ENCODE measurements around the gene MAEA.
"Not testable (repeated sequence)": the region's sequence is repeated elsewhere in the genome, so short reads cannot be mapped to it uniquely, and the experiment has no call there.

MAEA gene

DNA sequence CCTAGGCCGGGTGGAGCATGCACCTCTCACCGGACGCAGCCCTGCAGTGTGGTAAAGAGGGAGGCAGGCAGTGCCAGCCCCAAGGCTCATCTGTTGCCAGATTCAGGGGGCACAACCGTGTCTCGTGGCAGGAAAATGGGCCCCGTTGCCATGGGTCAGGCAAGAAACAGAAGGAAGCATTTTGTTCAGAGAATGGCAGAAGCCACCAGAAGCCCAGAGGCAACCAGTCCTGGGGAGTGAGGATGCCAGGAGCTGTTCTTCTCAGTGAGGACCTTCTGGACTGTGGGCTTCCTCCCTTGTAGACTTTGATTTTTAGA lies 44.8 kb downstream of the MAEA start:
- DNase-seq (ENCODE audit: low read depth in 2 of 2), result no peak

DNA sequence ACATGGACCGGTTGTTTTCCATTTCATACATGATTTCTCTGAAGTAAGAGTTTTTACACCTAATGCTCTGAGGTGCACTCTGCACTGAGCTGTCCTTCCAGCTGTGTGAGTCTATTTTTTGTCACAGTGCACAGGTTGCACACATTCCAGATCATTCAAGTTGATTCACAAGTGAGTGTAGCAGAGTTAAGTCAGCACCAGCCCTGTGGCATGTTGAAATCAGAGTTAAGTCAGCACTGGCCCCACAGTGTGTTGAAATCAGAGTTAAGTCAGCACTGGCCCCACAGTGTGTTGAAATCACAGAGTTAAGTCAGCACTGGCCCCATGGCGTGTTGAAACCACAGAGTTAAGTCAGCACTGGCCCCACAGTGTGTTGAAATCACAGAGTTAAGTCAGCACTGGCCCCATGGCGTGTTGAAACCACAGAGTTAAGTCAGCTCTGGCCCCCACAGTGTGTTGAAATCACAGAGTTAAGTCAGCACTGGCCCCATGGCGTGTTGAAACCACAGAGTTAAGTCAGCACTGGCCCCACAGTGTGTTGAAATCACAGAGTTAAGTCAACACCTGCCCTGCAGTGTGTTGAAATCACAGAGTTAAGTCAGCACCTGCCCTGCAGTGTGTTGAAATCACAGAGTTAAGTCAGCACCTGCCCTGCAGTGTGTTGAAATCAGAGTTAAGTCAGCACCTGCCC lies 45.6 kb downstream of the MAEA start:
- not testable (repeated sequence) for DNase-seq (ENCODE audit: low read depth in 2 of 2)

DNA sequence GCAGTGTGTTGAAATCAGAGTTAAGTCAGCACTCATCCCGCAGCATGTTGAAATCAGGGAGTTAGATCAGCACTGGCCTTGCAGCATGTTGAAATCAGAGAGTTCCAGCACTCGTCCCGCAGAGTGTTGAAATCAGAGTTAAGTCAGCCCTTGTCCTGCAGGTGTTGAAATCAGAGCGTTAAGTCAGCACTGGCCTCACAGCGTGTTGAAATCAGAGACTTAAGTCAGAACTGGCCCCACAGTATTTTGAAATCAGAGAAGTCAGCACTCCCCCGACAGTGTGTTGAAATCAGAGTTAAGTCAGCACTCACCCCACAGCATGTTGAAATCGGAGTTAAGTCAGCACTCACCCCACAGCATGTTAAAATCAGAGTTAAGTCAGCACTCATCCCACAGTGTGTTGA lies 46.4 kb downstream of the MAEA start:
- no peak for DNase-seq (ENCODE audit: low read depth in 2 of 2)

DNA sequence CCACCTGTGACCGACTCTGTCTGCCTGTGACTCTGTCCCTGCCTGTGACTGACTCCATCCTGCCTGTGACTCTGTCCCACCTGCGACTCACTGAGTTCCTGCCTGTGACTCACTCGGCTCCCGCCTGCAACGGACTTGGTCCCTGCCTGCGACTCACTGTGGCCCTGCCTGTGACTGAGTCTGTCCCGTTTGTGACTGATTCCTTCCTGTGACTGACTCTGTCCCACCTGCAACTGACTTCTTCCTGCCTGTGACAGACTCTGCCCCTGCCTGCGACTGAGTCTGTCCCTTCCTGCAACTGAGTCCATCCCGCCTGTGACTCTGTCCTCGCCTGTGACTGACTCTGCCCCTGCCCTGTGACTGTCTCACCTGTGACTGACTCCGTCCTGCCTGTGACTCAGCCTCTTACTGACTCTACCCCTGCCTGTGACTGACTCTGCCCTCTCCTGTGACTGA lies 47.7 kb downstream of the MAEA start:
- DNase-seq (ENCODE audit: low read depth in 2 of 2), result peak in 1 of 2 donors; percentile 28

DNA sequence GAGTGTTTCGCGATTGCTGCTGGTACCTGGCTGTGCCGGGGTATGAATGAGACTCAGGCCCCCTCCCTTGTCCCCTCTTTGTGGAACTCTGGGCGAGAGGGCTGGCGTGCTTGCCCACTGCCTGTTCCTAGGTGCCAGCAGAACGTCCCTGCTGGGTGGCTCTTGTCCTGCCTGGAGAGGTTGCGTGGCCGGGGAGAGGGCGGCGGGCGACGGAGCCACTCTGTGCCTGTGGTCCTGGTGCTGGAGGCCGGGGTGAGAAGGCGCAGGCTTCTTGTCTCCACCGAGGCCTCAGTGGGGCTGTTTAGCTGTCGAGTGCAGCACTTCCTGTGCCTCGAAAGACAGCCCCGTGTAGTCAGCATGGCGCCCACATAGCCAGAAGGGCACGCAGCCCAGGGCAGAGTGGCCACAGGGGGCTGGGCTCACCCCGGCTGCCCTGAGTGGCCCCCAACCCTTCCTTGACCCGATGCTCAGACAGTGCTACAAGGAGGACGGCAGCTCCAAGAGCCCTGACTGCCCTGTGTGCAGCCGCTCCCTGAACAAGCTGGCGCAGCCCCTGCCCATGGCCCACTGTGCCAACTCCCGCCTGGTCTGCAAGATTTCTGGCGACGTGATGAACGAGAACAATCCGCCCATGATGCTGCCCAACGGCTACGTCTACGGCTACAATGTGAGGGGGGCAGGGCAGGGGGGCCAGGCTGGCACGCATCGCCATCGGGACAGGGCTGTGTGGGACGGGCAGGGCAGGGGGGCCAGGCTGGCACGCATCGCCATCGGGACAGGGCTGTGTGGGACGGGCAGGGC lies 48.5 kb downstream of the MAEA start:
- DNase-seq (ENCODE audit: low read depth in 2 of 2), result no peak

DNA sequence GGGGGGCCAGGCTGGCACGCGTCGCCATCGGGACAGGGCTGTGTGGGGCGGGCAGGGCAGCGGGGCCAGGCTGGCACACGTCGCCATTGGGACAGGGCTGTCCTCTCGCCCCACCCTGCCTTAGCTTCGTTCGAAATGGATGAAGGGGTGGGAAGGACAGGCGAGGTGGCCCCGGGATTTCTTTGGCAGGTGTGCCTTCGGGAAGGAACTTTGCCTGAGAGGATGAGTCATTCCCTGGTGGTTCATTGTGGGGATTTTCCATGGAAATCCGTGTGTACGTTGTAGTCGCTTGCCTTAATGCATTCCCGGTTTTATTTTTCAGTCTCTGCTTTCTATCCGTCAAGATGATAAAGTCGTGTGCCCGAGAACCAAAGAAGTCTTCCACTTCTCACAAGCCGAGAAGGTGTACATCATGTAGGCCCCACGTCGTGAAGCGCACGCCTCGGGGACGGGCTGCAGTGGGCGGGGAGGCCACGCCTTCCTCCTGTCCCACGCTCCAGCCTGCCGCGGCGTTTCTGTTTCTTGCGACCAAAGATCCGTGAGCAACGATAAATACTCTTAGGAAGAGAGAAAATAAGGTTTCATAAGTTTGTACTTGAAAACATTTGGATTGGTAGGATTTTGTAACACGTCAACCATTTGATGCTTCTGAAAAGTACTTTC lies 49.2 kb downstream of the MAEA start:
- no peak for DNase-seq (ENCODE audit: low read depth in 2 of 2)

DNA sequence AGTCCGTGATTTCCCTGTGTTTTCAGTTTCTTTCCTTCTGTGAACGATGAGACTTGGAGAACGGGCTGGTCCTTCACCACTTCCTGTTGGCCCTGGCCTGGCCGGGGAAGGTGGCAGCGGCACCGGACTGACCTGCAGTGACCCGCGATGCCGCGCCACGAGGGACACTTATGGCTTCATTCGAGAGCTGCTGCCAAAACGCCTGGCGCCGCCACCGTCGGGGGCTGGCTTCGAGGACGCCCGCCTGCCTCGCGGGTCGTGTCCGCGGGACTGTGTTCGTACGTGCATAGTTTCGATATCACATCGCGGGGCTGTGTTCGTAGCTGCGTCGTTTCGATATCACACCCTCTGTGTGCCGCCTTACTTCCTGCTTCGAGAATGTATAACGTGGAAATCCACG lies 49.8 kb downstream of the MAEA start:
- DNase-seq (ENCODE audit: low read depth in 2 of 2), result no peak

DNA sequence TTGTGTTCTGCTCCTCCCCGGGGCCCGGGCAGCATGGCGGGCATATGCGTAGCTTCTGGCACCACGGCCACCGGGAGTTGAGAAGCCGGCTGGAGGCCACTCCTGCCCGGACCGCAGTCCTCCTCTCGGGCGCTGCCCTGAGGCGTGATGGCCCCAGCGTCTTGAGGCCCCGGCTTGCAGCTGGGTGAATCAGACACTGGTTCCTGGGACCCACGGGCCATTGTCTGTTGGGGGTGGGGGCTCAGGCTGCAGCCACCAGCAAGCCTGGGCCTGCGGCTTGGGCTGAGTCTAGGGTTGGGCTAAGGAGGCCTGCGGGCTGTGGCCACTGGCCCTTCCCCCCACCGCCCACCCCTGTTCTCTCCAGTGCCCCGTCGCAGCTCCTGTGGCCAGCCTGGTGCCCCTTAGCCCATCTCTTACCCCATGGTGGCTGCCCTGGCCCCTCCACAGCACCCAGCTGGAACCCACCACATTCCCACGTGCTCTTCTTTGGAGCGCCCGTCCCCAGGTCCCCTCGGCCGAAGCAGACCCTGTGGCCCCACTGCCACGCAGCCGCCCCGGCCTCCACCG lies 50.6 kb downstream of the MAEA start:
- DNase-seq (ENCODE audit: low read depth in 2 of 2), result no peak

DNA sequence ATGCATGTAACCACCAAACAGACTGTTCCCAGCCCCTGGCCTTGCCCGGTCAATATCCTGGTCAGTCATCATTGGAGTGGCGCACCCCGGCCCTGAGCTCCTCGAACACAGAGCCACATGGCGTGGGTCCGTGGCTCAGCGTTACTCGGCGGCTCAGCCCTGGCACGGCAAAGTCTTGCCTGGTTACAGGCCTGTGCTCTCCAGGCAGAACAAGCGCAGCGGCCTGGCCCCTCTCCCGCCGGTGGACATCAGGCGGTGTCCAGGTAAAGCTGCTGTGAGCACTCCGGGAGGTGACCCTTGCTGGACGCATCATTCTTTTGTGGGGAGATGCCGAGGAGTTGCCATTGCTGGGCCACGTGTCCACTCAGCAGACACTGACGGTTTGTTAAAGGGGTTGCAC lies 51.2 kb downstream of the MAEA start:
- DNase-seq (ENCODE audit: low read depth in 2 of 2), result no peak

DNA sequence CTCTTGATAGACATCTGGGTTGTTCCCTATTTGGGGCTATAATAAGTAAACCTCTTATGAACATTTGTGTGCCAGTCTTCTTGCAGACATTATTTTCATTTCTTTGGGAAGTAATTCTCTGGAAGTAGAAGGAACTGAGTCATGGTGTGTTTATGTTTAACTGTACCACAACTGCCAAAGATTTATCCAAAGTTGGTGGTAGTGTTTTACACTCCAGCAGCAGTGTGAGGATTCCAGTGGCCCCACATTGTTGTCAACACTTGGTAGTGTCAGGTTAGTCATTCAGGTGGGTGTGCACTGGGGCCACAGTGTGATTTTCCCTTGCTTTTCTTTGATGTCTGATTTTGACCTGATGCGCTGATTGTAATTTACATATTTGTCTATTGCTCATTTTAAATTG lies 52.3 kb downstream of the MAEA start:
- no peak for DNase-seq (ENCODE audit: low read depth in 2 of 2)

DNA sequence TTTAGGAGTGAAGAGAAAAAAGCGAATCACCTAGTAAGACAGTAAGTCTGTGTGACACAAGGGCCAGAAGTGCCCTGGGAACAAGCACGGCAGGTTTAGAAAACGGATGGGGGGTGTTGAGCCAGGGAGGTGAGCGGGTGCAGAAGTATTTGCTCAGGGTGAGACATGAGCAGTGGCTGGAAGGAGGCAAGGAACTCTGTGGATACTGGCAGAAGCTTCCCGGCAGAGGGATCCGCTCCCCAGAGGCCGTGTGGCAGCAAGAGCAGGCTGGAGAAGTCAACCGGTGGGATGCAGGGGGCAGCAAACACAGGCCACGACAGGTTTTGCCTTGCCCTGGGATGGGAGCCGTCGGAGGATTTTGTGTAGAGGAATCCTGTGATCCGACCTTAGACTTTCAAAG lies 55.0 kb downstream of the MAEA start:
- DNase-seq (ENCODE audit: low read depth in 2 of 2), result no peak

DNA sequence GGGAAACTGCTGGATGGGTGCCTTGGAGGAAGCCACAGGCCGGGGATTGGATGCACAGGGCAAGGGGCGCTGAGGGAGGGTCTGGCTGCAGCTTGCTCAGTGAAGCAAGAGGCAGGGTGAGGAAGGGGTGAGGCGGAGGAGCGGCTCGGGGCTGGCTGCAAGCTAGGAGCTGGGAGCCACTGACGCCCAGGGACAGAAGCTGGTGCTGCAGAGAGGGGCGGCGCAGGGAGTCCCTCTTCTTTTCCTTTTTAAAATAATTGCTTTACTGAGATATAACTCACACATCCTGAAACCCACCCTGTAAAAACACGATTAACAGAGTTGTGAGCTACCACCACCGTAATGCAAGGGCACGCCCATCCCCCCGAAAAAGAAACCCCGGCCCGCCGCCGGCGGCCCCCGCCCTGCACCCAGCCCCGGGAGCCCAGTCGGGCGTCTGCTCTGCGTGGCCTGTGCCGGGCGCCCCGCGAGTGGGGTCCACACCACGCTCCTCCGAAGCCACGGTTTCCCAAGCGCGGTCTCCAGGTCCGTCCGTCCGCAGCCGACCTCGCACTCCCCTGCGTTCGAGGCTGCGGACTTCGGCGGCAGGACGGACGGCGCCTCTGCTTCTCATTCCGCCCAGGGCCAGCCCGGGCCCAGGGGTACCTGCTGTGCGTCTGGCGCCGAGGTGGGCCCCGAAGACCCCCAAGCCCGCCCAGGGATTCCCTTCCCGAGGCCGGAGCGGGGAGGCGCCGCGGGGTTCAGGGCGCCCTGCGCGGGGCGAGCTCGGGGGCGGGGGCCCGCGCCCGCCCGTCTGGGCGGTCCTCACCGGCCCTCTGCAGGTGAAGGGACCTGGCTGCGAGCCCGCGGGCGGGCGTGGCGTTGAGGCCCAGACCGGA lies 56.5 kb downstream of the MAEA start:
- DNase-seq (ENCODE audit: low read depth in 2 of 2), result no peak

DNA sequence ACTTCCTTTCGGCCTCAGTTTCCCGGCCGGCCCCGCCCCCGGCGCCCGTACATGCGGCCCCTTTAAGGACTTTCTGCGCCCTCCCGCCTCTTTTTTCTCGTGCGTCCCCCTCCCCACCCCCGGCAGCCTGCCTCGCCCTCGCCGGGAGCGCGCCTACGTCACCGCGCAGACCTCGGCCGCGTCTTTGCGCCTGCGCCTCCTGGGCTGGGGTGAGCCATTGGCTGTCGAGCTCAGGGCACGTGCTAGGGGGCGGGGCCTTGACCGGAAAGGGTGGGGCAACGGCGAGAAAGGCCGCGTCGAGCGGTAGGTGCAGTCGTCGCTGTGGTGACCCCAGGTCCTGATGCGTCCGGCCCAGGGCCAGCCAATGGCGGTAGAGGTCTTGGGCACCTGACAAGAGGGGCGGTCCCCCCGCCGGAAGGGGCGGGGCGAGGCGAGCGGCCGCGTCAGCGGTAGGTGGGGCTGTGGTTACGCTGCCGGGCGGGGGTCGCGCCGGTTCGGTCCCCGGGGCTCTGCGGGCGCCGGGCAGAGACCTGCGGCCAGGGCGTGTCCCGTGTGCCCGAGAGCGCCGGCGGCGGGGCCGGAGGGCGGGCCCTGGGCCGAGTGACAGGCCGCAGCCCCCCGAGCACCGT lies 57.2 kb downstream of the MAEA start, which contains the start of gene UVSSA:
TSS of gene UVSSA (plus strand) at position 428 of the 629 bp plus-strand sequence. CDS start 884 bp downstream, outside the sequence.
- DNase-seq (ENCODE audit: low read depth in 2 of 2), result peak; percentile 99 to 100

DNA sequence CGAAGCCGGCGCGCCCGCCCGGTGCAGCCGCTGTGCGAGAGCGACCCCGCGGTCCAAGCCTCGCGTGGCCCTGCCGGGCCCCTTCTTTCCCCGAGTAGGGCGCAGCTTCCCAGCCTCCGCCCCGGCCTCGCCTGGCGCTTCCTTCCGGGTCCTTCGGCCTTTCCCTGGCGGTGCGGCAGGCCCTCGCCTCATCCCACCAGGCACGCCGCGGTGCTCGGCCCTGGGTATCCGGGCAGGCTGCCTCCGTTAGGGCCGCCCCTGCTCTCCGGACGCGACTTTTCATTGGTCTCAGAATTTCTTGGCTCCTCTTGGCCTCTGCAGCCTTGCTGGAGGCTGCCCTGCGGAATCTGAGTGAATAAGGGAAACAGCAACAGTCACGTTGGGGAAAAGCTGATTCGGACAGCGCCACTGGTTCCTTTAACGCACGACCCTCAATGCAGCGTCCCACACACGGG lies 57.7 kb downstream of the MAEA start:
- peak in 1 of 2 donors; percentile 9 for DNase-seq (ENCODE audit: low read depth in 2 of 2)

DNA sequence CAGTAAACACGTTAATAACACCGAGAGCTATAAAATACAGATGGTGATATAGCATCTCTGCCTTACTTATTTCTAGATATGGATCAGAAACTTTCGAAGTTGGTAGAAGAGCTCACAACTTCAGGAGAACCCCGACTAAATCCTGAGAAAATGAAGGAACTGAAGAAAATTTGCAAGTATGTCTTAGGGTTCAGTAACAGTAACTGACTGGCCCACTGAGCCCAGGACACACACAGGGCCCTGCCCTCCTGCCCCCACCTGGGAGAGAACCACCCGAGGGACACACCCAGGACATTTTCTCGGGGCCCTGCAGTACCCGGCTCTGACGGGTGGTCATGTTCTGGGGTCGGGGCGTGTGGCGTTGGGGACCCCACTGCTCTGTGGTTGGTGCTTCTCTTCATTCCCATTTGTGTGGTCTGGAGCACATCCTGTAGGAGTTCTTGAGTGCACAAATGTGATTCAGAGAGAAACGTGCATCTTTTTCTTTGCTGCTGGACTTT lies 58.4 kb downstream of the MAEA start:
- no peak for DNase-seq (ENCODE audit: low read depth in 2 of 2)

DNA sequence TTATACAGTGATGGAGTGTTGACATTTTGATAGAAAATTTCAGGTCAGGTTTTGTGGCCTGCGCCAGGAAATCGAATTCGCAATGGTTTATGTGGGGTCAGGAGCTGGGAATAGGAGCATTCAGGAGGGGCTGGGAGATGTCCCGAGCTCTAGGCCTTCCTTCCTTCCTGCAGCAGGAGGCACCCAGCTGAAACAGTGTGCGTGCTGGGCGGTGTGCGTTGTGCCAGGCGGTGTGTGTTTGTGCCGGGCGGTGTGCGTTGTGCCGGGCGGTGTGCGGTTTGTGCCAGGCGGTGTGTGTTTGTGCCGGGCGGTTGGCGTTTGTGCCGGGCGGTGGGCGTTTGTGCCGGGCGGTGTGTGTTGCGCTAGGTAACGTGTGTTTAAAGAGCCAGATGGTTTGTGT lies 59.1 kb downstream of the MAEA start:
- DNase-seq (ENCODE audit: low read depth in 2 of 2), result no peak

DNA sequence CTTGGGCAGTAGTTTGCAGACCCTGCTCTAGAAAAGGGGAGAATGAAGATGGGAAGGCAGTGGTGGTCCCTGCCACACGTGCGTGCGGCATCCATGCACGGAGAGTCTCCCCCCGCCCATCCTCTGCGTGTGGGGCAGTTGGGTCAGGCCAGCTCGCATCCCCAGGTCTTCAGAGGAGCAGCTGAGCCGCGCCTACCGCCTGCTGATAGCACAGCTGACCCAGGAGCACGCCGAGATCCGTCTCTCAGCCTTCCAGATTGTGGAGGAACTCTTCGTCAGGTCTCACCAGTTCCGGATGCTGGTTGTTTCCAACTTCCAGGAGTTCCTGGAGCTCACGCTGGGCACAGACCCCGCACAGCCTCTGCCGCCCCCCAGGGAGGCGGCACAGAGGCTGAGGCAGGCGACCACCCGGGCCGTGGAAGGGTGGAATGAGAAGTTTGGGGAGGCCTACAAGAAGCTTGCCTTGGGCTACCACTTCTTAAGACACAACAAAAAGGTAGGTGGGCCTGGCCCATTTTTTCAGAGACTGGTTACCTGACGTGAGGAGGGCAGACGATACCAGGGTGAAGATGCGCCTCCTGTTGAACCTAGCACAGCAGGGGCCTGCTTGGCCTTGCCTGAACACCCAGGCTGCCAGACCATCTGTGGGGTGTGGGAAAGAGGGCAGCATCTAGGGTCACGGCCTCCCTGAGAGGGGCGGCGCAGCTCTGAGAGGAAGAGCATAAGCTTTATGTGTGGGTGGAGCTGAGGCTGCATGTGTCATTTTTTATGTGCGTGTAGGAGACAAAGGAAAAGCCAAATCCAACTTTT lies 59.9 kb downstream of the MAEA start:
- DNase-seq (ENCODE audit: low read depth in 2 of 2), result no peak

DNA sequence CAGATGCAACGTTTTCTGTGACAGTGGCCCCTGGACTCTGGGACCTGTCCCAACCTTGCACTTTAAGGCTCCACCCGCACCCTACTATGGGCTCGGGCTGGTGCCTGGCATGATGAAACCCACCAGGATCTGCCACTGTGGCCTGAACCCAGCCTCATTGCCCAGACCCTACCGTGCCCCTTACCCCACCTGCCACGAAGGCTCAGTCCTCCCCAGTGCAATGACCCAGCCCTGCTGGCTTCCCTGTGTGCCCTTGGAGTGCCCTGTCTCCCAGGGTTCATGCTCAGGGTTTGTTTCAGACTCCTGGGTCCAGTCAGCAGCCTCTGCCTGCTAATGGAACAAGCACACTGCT lies 60.5 kb downstream of the MAEA start:
- no peak for DNase-seq (ENCODE audit: low read depth in 2 of 2)

DNA sequence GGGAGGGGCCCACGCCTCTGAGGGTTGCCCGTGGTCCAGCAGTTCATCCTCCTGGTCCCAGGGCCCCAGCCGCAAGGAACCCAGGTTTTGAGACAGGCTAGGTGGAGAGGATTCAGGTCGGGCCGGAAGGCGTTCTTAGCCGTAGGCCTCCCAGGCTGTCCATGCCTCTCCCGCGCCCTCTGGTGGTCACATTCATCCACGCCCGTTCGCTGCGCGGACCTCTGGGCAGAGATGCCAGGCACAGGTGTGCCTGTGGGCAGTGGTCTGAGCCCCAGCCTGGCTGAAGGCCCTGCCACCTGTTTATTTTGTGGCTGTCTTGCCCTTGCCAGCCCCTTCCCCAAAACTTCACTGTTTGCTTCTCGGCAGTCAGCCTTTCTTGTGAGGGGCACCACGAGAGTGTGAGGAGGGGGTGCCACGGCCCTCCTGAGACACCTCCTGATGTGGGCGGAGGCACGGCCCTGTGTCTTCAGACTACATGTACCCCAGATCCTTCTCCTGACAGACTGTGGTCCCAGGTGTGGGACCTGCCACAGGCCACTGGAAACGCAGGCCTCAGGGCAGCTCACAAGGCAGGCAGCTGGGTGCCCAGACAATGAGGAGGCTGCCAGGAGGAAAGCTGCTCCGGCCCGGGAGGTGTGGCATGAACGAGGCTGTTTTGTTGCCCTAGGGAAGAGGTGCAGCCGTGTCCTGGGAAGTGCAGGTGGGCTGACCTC lies 62.3 kb downstream of the MAEA start:
- DNase-seq (ENCODE audit: low read depth in 2 of 2), result peak; percentile 77 to 88

All from stimulated activated CD8-positive, alpha-beta memory T cell treated with anti-CD3 and anti-CD28 coated beads, Interleukin-7, amount 100 ng/mL, for 1 hour (primary cell).